Mesendoderm (in vitro differentiated cells): ENCODE measurements around the gene GLIS1.
A peak's percentile ranks its signal among the peaks of the same experiment; 100 is the strongest.

Experiments
- DNase-seq: peaks from one replicate; pipeline ENCODE4 v3.0.0; 2013
- H2AK5ac ChIP-seq: 2 replicates; pipeline ENCODE4 v1.6.1; 2013; ENCODE audit warnings: low read length, inconsistent platforms
- H2BK120ac ChIP-seq: 2 replicates; pipeline ENCODE4 v1.6.1; 2013; ENCODE audit warnings: low read depth, mild to moderate bottlenecking, low read length, moderate library complexity, mixed read lengths
- H2BK15ac ChIP-seq: replicated peaks from 2 replicates; pipeline ENCODE4 v1.6.1; 2013; ENCODE audit warnings: low read depth, mild to moderate bottlenecking, moderate library complexity
- H2BK5ac ChIP-seq: 2 replicates; pipeline ENCODE4 v1.6.1; 2013; ENCODE audit warnings: low read length, inconsistent platforms
- H3K18ac ChIP-seq: 2 replicates; pipeline ENCODE4 v1.6.1; 2013; ENCODE audit warnings: mild to moderate bottlenecking, low read length, mixed read lengths
- H3K23ac ChIP-seq: one replicate; pipeline ENCODE4 v1.6.1; 2013; ENCODE audit warnings: low read length
- H3K27ac ChIP-seq: 2 replicates; pipeline ENCODE4 v1.5.1; 2013; ENCODE audit warnings: low read depth, mild to moderate bottlenecking, inconsistent platforms, low read length, moderate library complexity
- H3K27me3 ChIP-seq: 2 replicates; pipeline ENCODE4 v1.6.1; 2013; ENCODE audit warnings: low read length, control low read depth, mild to moderate bottlenecking, inconsistent platforms; ENCODE audit not compliant: insufficient read depth, poor library complexity
- H3K36me3 ChIP-seq: 2 replicates; pipeline ENCODE4 v1.6.1; 2013; ENCODE audit warnings: low read length, inconsistent platforms; ENCODE audit not compliant: control insufficient read depth, insufficient read depth
- H3K4ac ChIP-seq: one replicate; pipeline ENCODE4 v1.6.1; 2013; ENCODE audit warnings: low read depth, mild to moderate bottlenecking, low read length, moderate library complexity
- H3K4me1 ChIP-seq: 2 replicates; pipeline ENCODE4 v1.6.1; 2013; ENCODE audit warnings: low read depth, low read length, inconsistent platforms; ENCODE audit not compliant: control insufficient read depth
- H3K4me2 ChIP-seq: 2 replicates; pipeline ENCODE4 v1.6.1; 2013; ENCODE audit warnings: low read length
- H3K4me3 ChIP-seq: 2 replicates; pipeline ENCODE4 v1.5.1; 2013; ENCODE audit warnings: mild to moderate bottlenecking, low read length
- H3K56ac ChIP-seq: one replicate; pipeline ENCODE4 v1.6.1; 2013; ENCODE audit warnings: low read length
- H3K79me1 ChIP-seq: 2 replicates; pipeline ENCODE4 v1.6.1; 2013; ENCODE audit warnings: low read length, inconsistent platforms
- H3K79me2 ChIP-seq: 2 replicates; pipeline ENCODE4 v1.6.1; 2013; ENCODE audit warnings: mild to moderate bottlenecking, low read length; ENCODE audit not compliant: control insufficient read depth, insufficient read depth
- H3K9ac ChIP-seq: 2 replicates; pipeline ENCODE4 v1.6.1; 2013; ENCODE audit warnings: low read length, inconsistent platforms
- H4K5ac ChIP-seq: one replicate; pipeline ENCODE4 v1.6.1; 2013; ENCODE audit warnings: low read length
- H4K8ac ChIP-seq: one replicate; pipeline ENCODE4 v1.6.1; 2013; ENCODE audit warnings: low read depth, mild to moderate bottlenecking, control low read depth, low read length, moderate library complexity
- WGBS: extraction: QIAGEN DNeasy Blood & Tissue Kit; methylation state at CpG from one replicate; pipeline ENCODE4 v1.1.7; 2013; ENCODE audit warnings: low lambda C conversion rate, missing lambda C conversion rate; ENCODE audit not compliant: insufficient coverage; ENCODE audit errors: extremely low coverage; 5-methylcytosine and 5-hydroxymethylcytosine counted together

The GLIS1 gene

DNA sequence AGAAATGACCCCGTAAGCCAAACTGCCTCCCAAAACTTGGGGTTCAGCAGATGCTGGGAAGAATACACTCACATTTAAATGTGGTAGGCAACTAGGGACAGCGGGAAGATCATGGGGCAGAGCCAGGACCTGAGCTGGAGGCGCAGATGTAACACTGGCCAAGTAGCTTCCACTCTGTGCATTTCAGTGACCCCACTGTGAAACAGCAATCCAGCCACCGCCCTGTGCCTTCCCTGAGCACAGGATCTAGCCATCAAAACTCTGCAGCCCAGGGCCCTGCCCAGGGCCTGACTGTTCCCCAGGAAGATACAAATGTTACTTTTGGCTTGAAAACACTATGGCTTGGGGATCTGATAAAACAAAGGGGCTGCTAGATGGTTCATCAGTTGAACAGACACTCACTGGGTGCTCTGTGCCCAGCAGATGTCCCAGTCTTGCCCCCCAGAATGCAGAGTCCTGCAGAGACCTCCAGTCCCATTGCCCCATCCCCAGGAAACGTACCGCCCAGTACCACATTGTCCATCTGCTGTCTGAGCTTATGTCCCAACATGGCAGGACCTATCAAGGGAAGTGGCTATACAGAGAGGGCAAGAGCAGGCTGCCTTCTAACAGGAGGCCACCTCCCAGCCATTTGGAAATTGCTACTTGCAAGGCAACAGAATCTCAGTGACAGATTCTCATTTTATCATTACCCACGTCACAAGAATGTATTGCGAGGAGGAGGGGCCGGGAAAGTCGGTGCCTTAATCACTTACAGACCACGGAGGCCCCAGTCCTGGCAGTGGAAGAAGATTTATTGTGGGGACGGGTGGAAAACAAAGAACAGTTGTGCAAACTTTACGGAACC lies 155.7 kb downstream of the GLIS1 start:
- WGBS: no CpG with 5 or more reads among the region's 13 CpGs
- no peak overlapping the region for H3K4me2 ChIP-seq
- no peaks in the 10 kb centered on the region for H3K27me3 ChIP-seq
- H3K4me3 ChIP-seq: no peak overlapping the region
- no peak overlapping the region for H3K56ac ChIP-seq
- no peak overlapping the region for H2AK5ac ChIP-seq
- no peak overlapping the region for H2BK15ac ChIP-seq
- no peaks in the 10 kb centered on the region for H3K79me2 ChIP-seq
- no peak for DNase-seq
- no peak overlapping the region for H3K18ac ChIP-seq
- no peak overlapping the region for H3K9ac ChIP-seq
- no peak overlapping the region for H3K23ac ChIP-seq
- H3K4me1 ChIP-seq: peaks cover 4% of the 10 kb centered on the region
- no peak overlapping the region for H3K4ac ChIP-seq
- no peak overlapping the region for H2BK5ac ChIP-seq
- no peak overlapping the region for H4K8ac ChIP-seq
- no peaks in the 10 kb centered on the region for H3K36me3 ChIP-seq
- no peak overlapping the region for H4K5ac ChIP-seq
- no peak overlapping the region for H2BK120ac ChIP-seq
- no peaks in the 10 kb centered on the region for H3K79me1 ChIP-seq
- H3K27ac ChIP-seq: no peak overlapping the region

DNA sequence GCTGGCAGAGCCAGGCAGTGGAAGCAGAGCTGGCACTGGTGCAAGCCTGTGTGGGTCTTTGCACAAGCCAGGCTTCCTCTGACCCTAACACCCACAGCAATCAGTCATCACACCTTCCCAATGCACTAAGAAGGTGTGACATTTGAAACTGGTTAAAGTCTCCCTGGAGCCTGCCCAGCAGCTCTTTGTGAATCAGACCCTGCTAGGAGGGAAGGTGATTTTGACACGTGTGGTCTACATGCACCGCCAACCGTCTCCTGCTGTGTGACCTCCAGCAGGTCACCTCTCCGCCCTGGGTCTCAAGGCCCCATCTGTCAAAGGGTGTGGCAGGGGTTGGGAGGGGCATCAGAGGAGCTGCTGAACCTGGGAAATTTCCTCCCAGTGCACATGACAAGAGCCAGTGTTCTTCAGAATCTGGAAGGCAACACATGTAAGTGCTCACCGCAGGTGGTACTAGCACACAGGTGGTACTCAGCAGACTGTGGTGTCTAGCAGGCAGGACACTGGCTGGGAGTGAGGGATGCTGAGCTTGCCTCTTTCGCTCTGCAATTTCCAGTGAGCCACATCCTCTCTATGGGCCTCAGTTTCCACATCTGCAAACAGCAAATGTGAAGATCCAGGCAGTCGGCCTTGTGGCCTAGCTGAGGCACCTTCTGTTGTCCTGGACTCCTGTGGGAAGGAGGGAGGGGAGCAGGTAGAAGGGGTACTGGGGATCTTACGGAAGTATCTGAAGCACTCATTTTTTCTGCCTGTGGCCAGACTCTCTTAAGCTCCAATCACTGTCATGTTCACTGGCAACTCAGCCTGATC lies 156.5 kb downstream of the GLIS1 start:
- H3K79me1 ChIP-seq: no peaks in the 10 kb centered on the region
- H3K23ac ChIP-seq: no peak overlapping the region
- no peaks in the 10 kb centered on the region for H3K27me3 ChIP-seq
- no peak overlapping the region for H2BK15ac ChIP-seq
- H2BK120ac ChIP-seq: no peak overlapping the region
- H4K8ac ChIP-seq: no peak overlapping the region
- no peak overlapping the region for H3K4me2 ChIP-seq
- no peak overlapping the region for H2AK5ac ChIP-seq
- no peak overlapping the region for H3K4me3 ChIP-seq
- no CpG with 5 or more reads among the region's 8 CpGs for WGBS
- H3K4me1 ChIP-seq: peaks cover 4% of the 10 kb centered on the region
- H3K79me2 ChIP-seq: no peaks in the 10 kb centered on the region
- no peak overlapping the region for H3K56ac ChIP-seq
- no peak overlapping the region for H4K5ac ChIP-seq
- H2BK5ac ChIP-seq: no peak overlapping the region
- H3K36me3 ChIP-seq: no peaks in the 10 kb centered on the region
- DNase-seq: peak; percentile 75
- H3K27ac ChIP-seq: no peak overlapping the region
- no peak overlapping the region for H3K9ac ChIP-seq
- H3K4ac ChIP-seq: no peak overlapping the region
- no peak overlapping the region for H3K18ac ChIP-seq

DNA sequence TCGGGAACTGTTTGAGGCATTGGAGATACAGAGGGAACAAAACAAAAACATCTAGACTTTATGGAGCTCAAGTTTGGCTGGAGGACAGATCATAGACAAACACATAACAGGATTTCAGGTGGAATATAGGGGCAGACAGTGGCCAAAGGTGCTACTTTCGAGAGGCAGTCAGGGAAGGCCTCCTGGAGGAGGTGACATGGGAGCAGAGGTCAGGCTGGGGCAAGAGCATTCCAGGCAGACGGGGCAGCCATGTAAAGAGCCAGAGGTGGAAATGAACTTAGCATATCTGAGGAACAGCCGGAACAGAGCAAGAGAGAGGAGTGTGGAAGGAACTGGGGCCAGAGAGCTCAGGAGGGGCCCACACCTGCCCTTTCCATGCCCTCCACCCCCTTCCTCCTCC lies 157.5 kb downstream of the GLIS1 start:
- Histone ChIP-seq H3K36me3 (no peaks in the 10 kb centered on the region), H3K56ac (no peak overlapping the region), H3K4ac (no peak overlapping the region), H3K79me2 (no peaks in the 10 kb centered on the region), H3K4me2 (no peak overlapping the region), H2AK5ac (no peak overlapping the region), H3K4me1 (peaks cover 4% of the 10 kb centered on the region), H3K23ac (no peak overlapping the region), H3K9ac (no peak overlapping the region), H3K4me3 (no peak overlapping the region), H4K8ac (no peak overlapping the region), H3K27ac (no peak overlapping the region), H2BK120ac (no peak overlapping the region), H2BK5ac (no peak overlapping the region), H4K5ac (no peak overlapping the region), H2BK15ac (no peak overlapping the region), H3K27me3 (no peaks in the 10 kb centered on the region), H3K79me1 (no peaks in the 10 kb centered on the region), H3K18ac (no peak overlapping the region)
- no CpG with 5 or more reads among the region's 4 CpGs for WGBS
- DNase-seq: no peak

DNA sequence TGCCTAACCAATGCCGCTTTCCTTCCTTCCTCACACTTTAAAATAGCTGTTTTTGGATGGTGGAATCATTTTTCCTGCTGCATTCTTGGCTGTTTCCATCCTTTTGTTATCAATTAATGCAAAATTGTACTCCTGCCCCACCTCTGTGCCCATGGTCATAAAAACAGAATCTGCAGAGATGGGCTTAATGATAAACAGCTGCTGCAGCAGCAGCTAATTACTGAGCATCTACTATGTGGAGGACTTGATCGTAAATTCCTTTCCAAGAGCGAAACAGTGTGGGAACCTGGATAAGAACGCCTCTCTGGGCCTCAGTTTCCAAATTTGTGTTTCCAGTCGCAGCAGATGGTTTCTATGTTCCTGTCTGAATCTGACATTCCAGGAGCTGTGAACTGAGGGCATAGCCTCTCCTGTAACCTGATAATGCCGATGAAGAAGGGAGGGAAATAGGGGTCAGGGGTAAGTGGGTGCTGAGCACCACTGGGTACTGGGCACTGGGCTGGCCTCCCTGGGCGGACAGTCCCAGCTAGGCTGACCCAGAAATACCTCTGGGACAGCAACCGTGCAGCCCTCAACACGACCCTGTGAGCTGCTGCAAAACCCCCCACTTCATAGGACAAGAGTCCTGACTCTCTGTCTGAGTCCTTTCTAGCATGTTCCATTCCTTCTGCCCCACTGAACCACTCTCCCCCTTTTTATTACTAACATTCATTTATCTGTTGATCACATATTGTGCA lies 158.1 kb downstream of the GLIS1 start:
- Histone ChIP-seq H4K5ac (no peak overlapping the region), H3K18ac (no peak overlapping the region)
- WGBS: no CpG with 5 or more reads among the region's 9 CpGs

DNA sequence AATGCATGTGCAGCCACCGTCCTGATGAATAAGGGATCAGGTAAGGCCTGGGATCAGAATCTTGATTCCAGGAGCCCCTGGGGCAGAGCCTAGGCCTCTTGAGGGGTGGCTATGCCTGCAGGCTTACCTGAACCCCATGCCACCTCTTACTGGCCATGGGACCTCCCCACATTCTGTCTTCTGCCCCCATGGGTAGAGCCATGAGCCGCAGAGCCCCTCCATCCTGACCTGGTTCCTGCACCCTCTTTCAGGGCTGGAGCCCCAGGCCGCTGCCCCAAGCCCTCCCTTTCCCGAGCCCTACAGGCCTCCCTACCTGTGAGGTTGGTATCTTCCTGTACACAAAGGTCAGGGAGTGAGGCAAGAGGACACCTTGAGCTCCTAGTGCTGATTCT lies 159.0 kb downstream of the GLIS1 start:
- no CpG with 5 or more reads among the region's 4 CpGs for WGBS
- Histone ChIP-seq H3K36me3 (no peaks in the 10 kb centered on the region), H3K56ac (no peak overlapping the region), H3K79me1 (no peaks in the 10 kb centered on the region), H3K4me2 (no peak overlapping the region), H4K8ac (no peak overlapping the region), H3K4me1 (peaks cover 4% of the 10 kb centered on the region), H3K79me2 (no peaks in the 10 kb centered on the region), H3K4ac (no peak overlapping the region), H2BK120ac (no peak overlapping the region), H3K9ac (no peak overlapping the region), H3K18ac (no peak overlapping the region), H2AK5ac (no peak overlapping the region), H3K27me3 (no peaks in the 10 kb centered on the region), H3K27ac (no peak overlapping the region), H3K23ac (no peak overlapping the region), H2BK15ac (no peak overlapping the region), H4K5ac (no peak overlapping the region), H2BK5ac (no peak overlapping the region), H3K4me3 (no peak overlapping the region)
- no peak for DNase-seq

More for the DNA sequence above, 158.1 kb downstream of the GLIS1 start:
- H3K4me1 ChIP-seq: peaks cover 4% of the 10 kb centered on the region
- no peak overlapping the region for H3K23ac ChIP-seq
- H3K4me2 ChIP-seq: no peak overlapping the region
- no peaks in the 10 kb centered on the region for H3K79me1 ChIP-seq
- H2AK5ac ChIP-seq: no peak overlapping the region
- H3K36me3 ChIP-seq: no peaks in the 10 kb centered on the region
- no peak overlapping the region for H2BK120ac ChIP-seq
- H3K27me3 ChIP-seq: no peaks in the 10 kb centered on the region
- no peak overlapping the region for H4K8ac ChIP-seq
- no peak overlapping the region for H3K4ac ChIP-seq
- no peak overlapping the region for H3K56ac ChIP-seq
- no peak overlapping the region for H3K4me3 ChIP-seq
- no peak overlapping the region for H2BK15ac ChIP-seq
- H3K9ac ChIP-seq: no peak overlapping the region
- no peak overlapping the region for H2BK5ac ChIP-seq
- no peak for DNase-seq
- no peaks in the 10 kb centered on the region for H3K79me2 ChIP-seq
- no peak overlapping the region for H3K27ac ChIP-seq
